Hepatocyte (in vitro differentiated cells): Measurements from ENCODE around the gene C5orf58. TPM values are rescaled to one million over a fixed set of nuclear protein-coding genes. Genes with fewer than 3 reads are reported as not detected.

Source experiments
- DNase-seq: peaks from one replicate; pipeline ENCODE4 v3.0.0-alpha.2; 2016; ENCODE audit warnings: low spot score
- H2AFZ ChIP-seq: fragments of 200-600 bp; sonication (generic); 2 replicates; pipeline ENCODE4 v1.6.0; 2016; ENCODE audit warnings: antibody characterized with exemption, mild to moderate bottlenecking
- H3K27ac ChIP-seq: fragments of 200-600 bp; sonication (generic); 2 replicates; pipeline ENCODE4 v1.5.1; 2016; ENCODE audit warnings: mild to moderate bottlenecking
- H3K27me3 ChIP-seq: fragments of 200-600 bp; sonication (generic); 2 replicates; pipeline ENCODE4 v1.6.1; 2016
- H3K36me3 ChIP-seq: fragments of 200-600 bp; sonication (generic); replicated peaks from 2 replicates; pipeline ENCODE4 v1.5.1; 2016; ENCODE audit warnings: low read depth; ENCODE audit not compliant: insufficient read depth
- H3K4me1 ChIP-seq: fragments of 200-600 bp; sonication (generic); 2 replicates; pipeline ENCODE4 v1.5.1; 2016; ENCODE audit warnings: mild to moderate bottlenecking, moderate library complexity; ENCODE audit not compliant: insufficient read depth
- H3K4me2 ChIP-seq: fragments of 200-600 bp; sonication (generic); 2 replicates; pipeline ENCODE4 v1.6.0; 2016
- H3K4me3 ChIP-seq: fragments of 200-600 bp; sonication (generic); 2 replicates; pipeline ENCODE4 v1.5.1; 2016; ENCODE audit warnings: mild to moderate bottlenecking
- H3K79me2 ChIP-seq: fragments of 200-600 bp; sonication (generic); 2 replicates; pipeline ENCODE4 v1.6.0; 2017; ENCODE audit warnings: mild to moderate bottlenecking
- H3K9me2 ChIP-seq: fragments of 200-600 bp; sonication (generic); replicated peaks from 2 replicates; pipeline ENCODE4 v1.6.0; 2017; ENCODE audit warnings: mild to moderate bottlenecking; ENCODE audit not compliant: insufficient read depth
- H3K9me3 ChIP-seq: fragments of 200-600 bp; sonication (generic); 2 replicates; pipeline ENCODE4 v1.5.1; 2016; ENCODE audit warnings: low read depth, mild to moderate bottlenecking
- H4K20me1 ChIP-seq: fragments of 200-600 bp; sonication (generic); 2 replicates; pipeline ENCODE4 v1.6.0; 2016; ENCODE audit warnings: mild to moderate bottlenecking; ENCODE audit not compliant: insufficient read depth, poor library complexity, severe bottlenecking
- CTCF ChIP-seq: fragments of 200-600 bp; sonication (generic); IDR thresholded peaks from 2 replicates; pipeline ENCODE4 v1.5.1; 2016; ENCODE audit warnings: antibody characterized with exemption, mild to moderate bottlenecking; ENCODE audit not compliant: poor library complexity
- EZH2 ChIP-seq: fragments of 200-600 bp; sonication (generic); IDR thresholded peaks from 2 replicates; pipeline ENCODE4 v1.6.1; 2016; ENCODE audit warnings: antibody characterized with exemption, mild to moderate bottlenecking, borderline replicate concordance
- EZH2phosphoT487 ChIP-seq: fragments of 200-600 bp; sonication (generic); IDR thresholded peaks from one replicate; pipeline ENCODE4 v1.6.1; 2018; ENCODE audit warnings: antibody characterized with exemption, mild to moderate bottlenecking, low read depth, moderate library complexity; ENCODE audit not compliant: unreplicated experiment, severe bottlenecking
- WGBS: methylation state at CpG from one replicate; pipeline ENCODE4 v1.1.6; 2016; ENCODE audit warnings: low lambda C conversion rate; ENCODE audit errors: missing lambda C conversion rate; 5-methylcytosine and 5-hydroxymethylcytosine counted together
- polyA plus RNA-seq: library from polyadenylated mRNA; unstranded; fragments of >200 nt; fragmentation: Nextera tagmentation; extraction: Ambion mirVana; gene quantifications from 2 replicates; pipeline ENCODE4 v1.2.1, GENCODE V29; 2016
- total RNA-seq: library from RNA; depleted of rRNA; stranded (reverse); fragments of >200 nt; gene quantifications from 2 replicates; pipeline ENCODE4 v1.2.3, GENCODE V29; 2014

Gene C5orf58
- total and polyA plus RNA-seq, 2 experiments from 2014 or later = 0.58 TPM; not detected in 1

- Histone ChIP-seq H3K79me2 (no peaks in the 10 kb centered on the region), H3K4me3 (no peak overlapping the region), H3K4me2 (no peak overlapping the region), H3K27ac (no peak overlapping the region), H2AFZ (no peak overlapping the region), H4K20me1 (no peaks in the 10 kb centered on the region), H3K9me2 (no peaks in the 10 kb centered on the region), H3K4me1 (peaks cover 3% of the 10 kb centered on the region), H3K27me3 (no peaks in the 10 kb centered on the region), H3K9me3 (no peaks in the 10 kb centered on the region), H3K36me3 (no peaks in the 10 kb centered on the region)
- DNase-seq = no peak
- no peak for TF ChIP-seq EZH2
- no peak for TF ChIP-seq CTCF
- TF ChIP-seq EZH2phosphoT487 = no peak
Observed at GRCh38 chr5:170223360-170223759, 9.4 kb upstream of the C5orf58 start.

- Histone ChIP-seq H3K4me3 (no peak overlapping the region), H3K4me2 (no peak overlapping the region), H3K27ac (no peak overlapping the region), H2AFZ (no peak overlapping the region), H3K9me2 (no peaks in the 10 kb centered on the region), H3K4me1 (peaks cover 3% of the 10 kb centered on the region), H4K20me1 (no peaks in the 10 kb centered on the region), H3K36me3 (no peaks in the 10 kb centered on the region), H3K79me2 (no peaks in the 10 kb centered on the region), H3K9me3 (no peaks in the 10 kb centered on the region), H3K27me3 (no peaks in the 10 kb centered on the region)
- TF ChIP-seq EZH2 (no peak), CTCF (no peak), EZH2phosphoT487 (no peak)
- WGBS = 78% methylated on average over 5 of the region's 5 CpGs
- DNase-seq = no peak
Observed at GRCh38 chr5:170223906-170224305, 8.9 kb upstream of the C5orf58 start.

- Histone ChIP-seq H3K4me1 (peaks cover 3% of the 10 kb centered on the region), H3K4me3 (no peak overlapping the region), H3K4me2 (no peak overlapping the region), H3K27me3 (peaks cover 7% of the 10 kb centered on the region), H2AFZ (no peak overlapping the region), H3K79me2 (no peaks in the 10 kb centered on the region), H3K27ac (no peak overlapping the region), H3K9me3 (no peaks in the 10 kb centered on the region), H3K9me2 (no peaks in the 10 kb centered on the region), H3K36me3 (no peaks in the 10 kb centered on the region), H4K20me1 (no peaks in the 10 kb centered on the region)
- TF ChIP-seq CTCF = peak; percentile 88
- no peak for TF ChIP-seq EZH2phosphoT487
- DNase-seq = peak; percentile 83
- 54% methylated on average over 7 of the region's 7 CpGs for WGBS
Observed at GRCh38 chr5:170225326-170226128, 7.3 kb upstream of the C5orf58 start.
